Dermis microvascular lymphatic vessel endothelial cell (primary cell): ENCODE measurements around the gene CHTF18. TPM values are rescaled to one million over a fixed set of nuclear protein-coding genes. Genes with fewer than 3 reads are reported as not detected.
"Not testable (repeated sequence)": the region's sequence is repeated elsewhere in the genome, so short reads cannot be mapped to it uniquely, and the experiment has no call there.

Source experiments
- DNase-seq, 2 donors: peaks; one replicate each; pipeline versions ENCODE4 v3.0.0 to v3.0.0-alpha.2; 2010; ENCODE audit warnings: low read depth in 2 of 2
- total RNA-seq: library from RNA; depleted of rRNA; stranded (reverse); fragments of >200 nt; gene quantifications from 2 replicates; pipeline ENCODE4 v1.2.1, GENCODE V29; 2014

Gene CHTF18
- total RNA-seq, 1 donor from 2014 or later = 9.9 TPM

GRCh38 chr16:775236-775796, 13.1 kb upstream of the CHTF18 start:
- DNase-seq = no peak

DNA sequence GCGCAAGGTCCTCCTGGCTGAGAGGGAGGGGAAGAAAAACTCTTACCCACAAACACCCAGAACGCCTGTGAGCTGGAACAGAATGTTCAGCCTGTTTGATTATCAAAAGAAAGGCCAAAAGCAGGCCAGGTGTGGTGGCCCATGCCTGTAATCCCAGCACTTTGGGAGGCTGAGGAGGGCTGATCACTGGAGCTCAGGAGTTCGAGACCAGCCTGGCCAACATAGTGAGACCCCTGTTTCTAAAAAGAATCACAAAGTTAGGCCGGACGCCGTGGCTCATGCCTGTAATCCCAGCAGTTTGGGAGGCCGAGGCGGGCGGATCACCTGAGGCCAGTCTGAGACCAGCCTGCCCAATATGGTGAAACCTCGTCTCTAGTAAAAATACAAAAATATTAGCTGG, 12.1 kb upstream of the CHTF18 start:
- DNase-seq = not testable (repeated sequence)

GRCh38 chr16:776824-777223, 11.6 kb upstream of the CHTF18 start:
- DNase-seq = no peak

DNA sequence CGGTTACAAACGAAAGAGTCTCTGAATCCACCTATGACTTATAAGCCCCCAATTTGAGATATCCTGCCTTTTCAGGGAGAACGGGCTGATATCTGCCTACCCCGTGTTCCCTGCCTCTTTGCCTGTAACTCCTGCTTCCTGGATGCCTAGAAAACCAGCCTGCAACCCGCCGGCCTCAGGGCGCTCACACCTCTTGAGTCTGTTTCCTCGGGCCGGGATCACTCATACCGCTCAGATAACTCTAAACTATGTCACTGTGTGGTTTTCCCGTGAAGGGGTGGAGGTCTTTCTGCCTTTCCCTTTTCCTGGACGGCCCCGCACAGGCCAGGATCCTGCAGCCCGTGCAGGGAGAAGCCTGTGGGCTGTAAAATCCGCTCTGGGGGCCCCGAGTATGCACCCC, 10.6 kb upstream of the CHTF18 start:
- no peak for DNase-seq

DNA sequence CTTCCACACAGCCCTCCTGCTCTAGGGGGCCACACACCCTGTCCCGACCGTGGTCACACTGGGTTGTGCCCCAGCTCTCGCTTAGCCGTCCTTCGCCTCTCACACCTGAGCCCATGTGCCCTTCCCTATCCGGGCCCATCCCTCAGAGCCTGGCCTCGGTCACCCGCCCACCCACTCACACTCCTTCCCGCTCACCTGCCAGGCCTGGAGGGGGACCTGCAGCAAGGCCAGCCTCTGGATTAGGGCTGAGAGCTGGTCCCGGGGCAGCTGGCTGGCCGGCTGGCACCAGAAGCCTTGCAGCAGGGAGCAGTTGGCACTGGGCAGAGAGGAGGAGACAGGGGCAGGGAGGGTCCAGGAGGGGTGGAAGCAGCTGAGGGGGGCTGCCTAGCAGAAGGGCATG, 10.0 kb upstream of the CHTF18 start:
- no peak for DNase-seq

DNA sequence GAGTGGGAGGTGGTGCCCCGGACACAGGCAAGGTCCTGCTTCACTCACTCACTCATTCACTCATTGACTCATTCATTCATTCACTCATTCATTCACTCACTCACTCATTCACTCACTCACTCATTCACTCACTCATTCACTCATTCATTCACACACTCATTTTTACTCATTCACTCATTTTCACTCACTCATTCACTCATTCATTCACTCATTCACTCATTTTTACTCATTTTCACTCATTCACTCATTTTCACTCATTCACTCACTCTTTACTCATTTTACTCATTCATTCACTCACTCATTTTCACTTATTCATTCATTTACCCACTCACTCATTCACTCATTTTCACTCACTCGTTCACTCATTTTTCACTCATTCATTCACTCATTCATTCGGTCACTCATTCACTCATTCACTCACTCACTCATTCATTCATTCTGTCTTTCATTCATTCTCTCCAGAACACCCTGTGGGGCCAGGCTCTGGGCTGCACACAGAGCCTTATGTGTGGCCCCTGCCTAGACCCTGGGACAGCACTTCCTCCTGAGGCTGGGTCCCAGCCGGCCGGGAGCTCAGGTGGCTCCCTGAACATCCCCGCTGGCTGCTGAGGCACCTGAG, 9.4 kb upstream of the CHTF18 start:
- DNase-seq = no peak

- DNase-seq = no peak
These were observed 8.9 kb upstream of the CHTF18 start for GRCh38 chr16:779561-779960.

- DNase-seq = no peak
These were observed 8.1 kb upstream of the CHTF18 start for GRCh38 chr16:780296-780695.

- no peak for DNase-seq
These were observed 6.9 kb upstream of the CHTF18 start for GRCh38 chr16:781346-782010.

- no peak for DNase-seq
These were observed 6.2 kb upstream of the CHTF18 start for GRCh38 chr16:782258-782657.

DNA sequence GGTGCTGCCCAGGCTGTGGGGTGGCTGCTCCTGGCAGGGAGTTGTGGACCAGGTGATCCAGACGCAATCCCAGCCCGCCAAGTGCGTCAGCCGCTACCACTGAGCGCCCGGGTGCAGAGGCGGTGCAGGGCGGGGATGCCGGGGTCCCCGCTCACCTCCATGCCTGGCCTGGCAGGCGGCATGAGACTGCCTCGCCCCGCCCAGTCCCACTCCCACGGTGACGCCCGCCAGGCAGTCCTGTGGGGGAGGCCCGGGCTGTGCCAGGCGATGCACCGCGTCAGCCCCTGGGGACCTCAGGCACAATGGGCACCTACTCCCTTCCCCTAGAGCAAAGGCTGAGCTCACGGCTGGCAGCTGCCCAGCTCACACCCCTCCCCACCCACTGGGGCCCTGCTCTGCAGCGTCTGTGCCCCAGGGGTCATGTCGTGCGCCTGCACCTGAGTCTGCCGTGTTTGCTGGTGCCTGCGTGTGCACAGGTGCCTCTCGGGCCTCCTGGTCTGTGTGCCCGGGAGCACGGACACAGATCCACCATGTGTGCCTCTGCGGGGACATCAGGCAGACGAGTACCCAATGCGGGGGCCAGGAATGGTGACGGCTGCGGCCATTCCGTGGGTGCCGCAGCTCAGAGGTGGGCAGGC, 5.5 kb upstream of the CHTF18 start:
- DNase-seq = no peak

GRCh38 chr16:783404-784161, 4.8 kb upstream of the CHTF18 start:
- no peak for DNase-seq

- no peak for DNase-seq
These were observed 4.0 kb upstream of the CHTF18 start for GRCh38 chr16:784431-784830.

DNA sequence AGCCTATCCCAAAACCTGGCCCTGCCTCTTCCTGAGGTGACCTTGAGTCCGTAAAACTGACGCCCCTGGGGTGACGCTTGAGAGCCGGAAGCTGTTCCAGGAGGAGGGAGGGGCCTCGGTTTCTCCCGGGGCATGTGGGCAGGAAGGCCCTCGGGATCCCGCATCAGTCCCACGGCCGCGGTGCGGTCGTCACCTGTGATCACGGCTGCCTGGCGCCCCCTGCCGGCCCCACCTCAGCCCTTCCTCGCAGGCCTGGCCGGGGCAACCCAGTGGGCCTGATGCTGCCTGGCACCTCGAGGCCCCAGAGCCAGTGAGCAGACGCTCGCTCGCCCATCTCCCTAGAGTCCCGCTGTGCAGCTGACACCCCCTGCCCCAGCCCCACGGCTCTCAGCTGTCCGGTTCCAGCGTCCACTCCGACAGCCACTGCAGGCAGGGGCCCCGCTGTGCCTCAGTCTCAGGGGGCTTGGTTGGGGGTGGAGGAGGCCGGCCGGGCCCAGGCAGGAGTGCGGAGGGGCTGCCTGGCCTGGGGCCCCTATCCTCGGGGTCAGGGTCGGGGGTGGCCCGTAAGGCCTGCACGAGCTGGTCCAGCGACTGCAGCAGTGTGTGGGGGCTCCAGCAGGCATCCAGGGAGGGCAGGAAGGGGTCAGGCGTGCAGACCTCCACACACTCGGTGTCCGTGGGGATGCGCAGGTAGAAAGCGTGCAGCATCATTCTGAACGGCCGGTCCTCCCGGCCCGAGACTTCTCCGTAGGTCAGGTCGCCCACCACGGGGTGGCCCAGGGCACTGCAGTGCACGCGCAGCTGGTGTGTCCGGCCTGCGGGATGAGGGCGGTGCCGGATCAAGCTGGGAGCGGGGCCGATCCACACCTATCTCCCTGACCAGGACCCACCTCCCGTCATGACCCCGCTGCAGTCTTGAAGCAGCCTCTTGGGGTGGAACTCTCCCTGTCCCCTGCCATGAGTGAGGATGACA, 2.6 kb upstream of the CHTF18 start:
- DNase-seq = peak; percentile 18 to 58

GRCh38 chr16:787321-787966, 976 bp upstream of the CHTF18 start:
- no peak for DNase-seq

- DNase-seq = no peak
These were observed 432 bp upstream of the CHTF18 start, which contains the start of gene RPUSD1 for GRCh38 chr16:787978-788398. RPUSD1 (minus strand) TSS chr16:788381; CDS start chr16:787737, 644 bp downstream.

DNA sequence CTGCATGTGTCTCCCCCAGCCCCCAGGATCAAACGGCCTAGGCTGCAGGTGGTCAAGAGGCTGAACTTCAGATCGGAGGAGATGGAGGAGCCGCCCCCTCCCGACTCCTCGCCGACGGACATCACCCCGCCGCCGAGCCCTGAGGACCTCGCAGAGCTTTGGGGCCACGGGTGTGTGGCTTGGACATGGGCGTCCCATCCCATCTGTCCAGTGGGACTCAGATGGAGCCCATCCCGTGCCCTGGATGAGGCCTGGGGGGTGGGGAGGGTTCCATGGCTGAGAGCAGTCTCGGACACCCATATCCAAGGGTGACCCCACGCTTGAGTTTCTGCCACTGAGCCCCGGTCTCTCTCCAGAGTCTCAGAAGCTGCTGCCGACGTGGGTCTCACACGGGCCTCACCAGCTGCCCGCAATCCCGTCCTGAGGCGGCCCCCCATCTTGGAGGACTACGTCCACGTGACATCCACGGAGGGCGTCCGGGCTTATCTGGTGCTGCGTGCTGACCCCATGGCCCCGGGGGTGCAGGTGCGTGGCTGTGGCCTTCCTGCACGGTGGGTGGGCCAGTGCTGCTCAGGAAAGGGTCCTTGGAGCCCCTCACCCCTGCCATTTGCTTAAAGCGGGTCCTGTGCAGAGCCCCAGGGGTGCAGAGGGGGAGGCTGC, 901 bp downstream of the CHTF18 start:
- no peak for DNase-seq

- DNase-seq = no peak
These were observed 1.7 kb downstream of the CHTF18 start for GRCh38 chr16:790086-790485.

GRCh38 chr16:791131-791530, 2.7 kb downstream of the CHTF18 start:
- no peak for DNase-seq
